WTC11 (cell line): Measurements from ENCODE around the gene AKAP13. TPM values are rescaled to one million over a fixed set of nuclear protein-coding genes. Genes with fewer than 3 reads are reported as not detected.
A peak's percentile ranks its signal among the peaks of the same experiment; 100 is the strongest.
"Not testable (repeated sequence)": the region's sequence is repeated elsewhere in the genome, so short reads cannot be mapped to it uniquely, and the experiment has no call there.

Source experiments
- ATAC-seq: fragments of 200-7000 bp; cut with Tn5 transposase; 2 replicates; pipeline ENCODE4 v1.10.0; 2021; ENCODE audit warnings: mild to moderate bottlenecking, moderate library complexity
- CTCF ChIA-PET: fragments of 300-600 bp; sonication (Branson Sonifier 250); formaldehyde crosslinking; loops from one replicate; lab custom pipeline; 2021; ENCODE audit warnings: antibody characterized with exemption; lab: Charles Lee
- POLR2A ChIA-PET: fragments of 350-600 bp; sonication (Branson Sonifier 250); formaldehyde crosslinking; loops from one replicate; lab custom pipeline; 2021; ENCODE audit warnings: antibody characterized with exemption; lab: Charles Lee
- DNase-seq: peaks from one replicate; pipeline ENCODE4 v3.0.0; 2021; ENCODE audit warnings: low spot score
- H3K27ac Mint-ChIP-seq: 2 replicates; pipeline ENCODE4 v1.8.0; 2021; ENCODE audit warnings: mixed read lengths
- H3K27me3 Mint-ChIP-seq: 2 replicates; pipeline ENCODE4 v1.8.0; 2021; ENCODE audit warnings: low read depth, mild to moderate bottlenecking, moderate library complexity, mixed read lengths
- H3K36me3 Mint-ChIP-seq: 2 replicates; pipeline ENCODE4 v1.8.0; 2021; ENCODE audit warnings: mixed read lengths
- H3K4me1 Mint-ChIP-seq: 2 replicates; pipeline ENCODE4 v1.8.0; 2022; ENCODE audit warnings: mixed read lengths
- H3K4me3 Mint-ChIP-seq: 2 replicates; pipeline ENCODE4 v1.8.0; 2021; ENCODE audit warnings: mild to moderate bottlenecking, moderate library complexity, mixed read lengths
- H3K9me3 Mint-ChIP-seq: 2 replicates; pipeline ENCODE4 v1.8.0; 2021; ENCODE audit warnings: mixed read lengths
- total RNA-seq: library from RNA; stranded (reverse); gene quantifications from 3 replicates; pipeline ENCODE4 v1.2.3, GENCODE V29; 2021

The AKAP13 gene
- total RNA-seq, 1 experiment from 2014 or later = 50.3 TPM

DNA sequence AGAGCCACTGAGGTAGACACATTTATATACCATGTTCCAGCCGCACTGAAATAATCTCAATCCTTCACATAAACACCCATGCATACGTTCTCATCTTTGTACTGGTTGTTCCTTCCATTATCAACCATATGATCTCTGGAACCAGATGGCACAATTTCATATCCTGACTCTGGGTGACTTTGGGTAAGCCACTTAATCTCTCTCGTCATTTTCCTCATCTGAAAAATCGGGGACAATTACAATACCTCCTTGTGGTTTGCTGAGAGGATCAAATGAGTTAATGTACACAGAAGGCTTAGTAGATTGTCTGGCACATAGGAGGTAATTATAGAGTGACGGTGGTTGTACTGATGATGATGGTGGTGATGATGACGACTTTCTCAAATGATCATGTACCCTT lies 38.2 kb upstream of the AKAP13 start:
- ATAC-seq, H3K27ac Mint-ChIP-seq, H3K27me3 Mint-ChIP-seq, H3K4me1 Mint-ChIP-seq, H3K36me3 Mint-ChIP-seq, CTCF ChIA-PET, POLR2A ChIA-PET, DNase-seq, H3K9me3 Mint-ChIP-seq, H3K4me3 Mint-ChIP-seq: not testable (repeated sequence)

DNA sequence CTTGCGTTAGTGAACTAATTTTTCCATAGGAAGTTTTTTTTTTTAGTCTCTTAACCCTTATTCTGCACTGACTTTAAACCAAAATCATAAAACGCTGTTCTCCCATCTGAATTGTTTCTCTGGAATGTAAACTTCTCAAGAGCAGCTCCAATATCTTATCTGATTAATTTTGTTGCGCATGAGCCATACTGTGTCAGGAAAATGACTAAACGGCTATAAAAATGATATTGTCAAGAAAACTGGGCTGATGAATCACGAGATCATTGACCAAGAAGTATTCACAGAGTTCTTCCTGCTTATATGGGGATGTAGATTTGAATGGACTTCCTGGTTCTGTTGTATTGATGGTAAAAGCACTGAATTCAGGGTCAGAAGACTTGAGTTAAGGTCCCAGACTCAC lies 37.0 kb upstream of the AKAP13 start:
- H3K27me3 Mint-ChIP-seq, H3K36me3 Mint-ChIP-seq, H3K9me3 Mint-ChIP-seq, H3K4me1 Mint-ChIP-seq, ATAC-seq, H3K27ac Mint-ChIP-seq, POLR2A ChIA-PET, H3K4me3 Mint-ChIP-seq, CTCF ChIA-PET, DNase-seq: not testable (repeated sequence)

DNA sequence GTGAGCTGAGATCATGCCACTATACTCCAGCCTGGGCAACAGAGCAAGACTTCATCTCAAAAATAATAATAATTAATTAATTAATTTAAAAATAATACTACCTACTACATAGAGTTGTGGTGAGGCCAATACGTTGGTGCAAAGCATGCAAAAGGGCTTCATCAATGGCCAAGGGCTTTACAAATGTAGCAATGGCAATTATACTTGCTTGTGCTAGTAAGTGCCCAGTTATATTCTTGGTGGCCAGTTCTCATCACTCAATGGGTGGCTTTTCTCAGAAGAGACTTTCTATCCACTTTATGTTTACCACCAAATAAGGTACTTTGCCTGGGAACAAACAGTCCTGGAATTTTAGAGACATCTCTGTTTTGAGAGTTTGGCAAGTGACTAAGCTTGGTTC lies 36.2 kb upstream of the AKAP13 start:
- H3K27me3 Mint-ChIP-seq, H3K4me3 Mint-ChIP-seq, H3K9me3 Mint-ChIP-seq, H3K36me3 Mint-ChIP-seq, DNase-seq, CTCF ChIA-PET, ATAC-seq, H3K4me1 Mint-ChIP-seq, H3K27ac Mint-ChIP-seq, POLR2A ChIA-PET: not testable (repeated sequence)

DNA sequence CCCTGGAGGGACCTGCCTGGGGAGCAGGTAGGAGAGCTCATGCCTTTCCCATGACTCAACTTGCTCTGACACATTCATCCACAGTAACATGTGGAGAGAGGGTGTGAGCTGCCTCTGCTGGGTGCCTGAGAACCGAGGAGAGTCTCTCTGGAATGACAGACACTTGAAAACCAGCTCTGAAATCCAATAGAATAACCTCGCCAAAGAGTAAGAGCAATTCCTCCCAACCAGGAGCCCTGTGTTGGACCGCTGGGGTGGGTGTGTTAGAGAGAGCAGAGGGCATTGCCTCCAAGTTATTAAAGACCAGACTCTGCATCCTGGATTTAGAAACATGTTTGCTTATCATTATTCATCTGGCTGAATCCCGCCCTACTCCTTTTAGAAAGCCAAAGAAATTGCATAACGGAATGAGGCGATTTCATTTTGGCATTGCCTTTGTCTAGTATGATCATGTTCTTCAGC lies 35.7 kb upstream of the AKAP13 start:
- DNase-seq, H3K4me3 Mint-ChIP-seq, H3K27ac Mint-ChIP-seq, H3K36me3 Mint-ChIP-seq, POLR2A ChIA-PET, H3K27me3 Mint-ChIP-seq, ATAC-seq, H3K9me3 Mint-ChIP-seq, H3K4me1 Mint-ChIP-seq, CTCF ChIA-PET: not testable (repeated sequence)

GRCh38 chr15:85345196-85345918 lies 35.0 kb upstream of the AKAP13 start:
- H3K27ac Mint-ChIP-seq, H3K36me3 Mint-ChIP-seq, POLR2A ChIA-PET, DNase-seq, H3K4me3 Mint-ChIP-seq, H3K27me3 Mint-ChIP-seq, H3K9me3 Mint-ChIP-seq, H3K4me1 Mint-ChIP-seq, CTCF ChIA-PET, ATAC-seq: not testable (repeated sequence)

DNA sequence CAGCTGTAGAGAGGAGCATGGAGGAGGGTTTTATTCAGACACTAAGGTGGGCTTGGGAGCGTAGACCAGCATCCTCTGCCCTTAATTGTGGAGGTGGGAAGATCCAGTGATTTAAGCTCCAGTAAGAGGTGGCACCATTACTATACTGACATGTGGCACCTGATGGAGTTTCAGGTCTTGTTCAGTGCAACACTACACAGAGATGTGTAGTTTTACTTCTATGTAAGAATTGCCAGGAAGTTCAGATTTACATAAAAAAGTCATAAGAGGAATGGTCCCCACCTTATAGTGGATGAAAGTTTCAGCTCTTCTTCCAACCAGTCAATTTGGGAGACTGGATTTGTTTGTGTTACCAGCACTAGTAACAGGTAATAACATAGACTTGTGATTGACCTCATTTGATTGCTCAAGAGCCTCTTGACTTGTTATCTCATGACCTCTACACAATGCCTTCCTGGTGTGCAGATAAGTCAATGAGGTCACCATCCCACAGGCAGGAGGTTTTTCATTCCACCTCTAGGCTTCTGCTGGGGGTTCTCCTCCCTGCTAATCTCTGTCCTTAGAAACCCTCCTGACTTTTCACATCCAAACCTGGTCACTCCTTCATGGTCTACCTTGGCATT lies 33.8 kb upstream of the AKAP13 start:
- ATAC-seq, H3K36me3 Mint-ChIP-seq, H3K27ac Mint-ChIP-seq, H3K4me1 Mint-ChIP-seq, DNase-seq, POLR2A ChIA-PET, H3K9me3 Mint-ChIP-seq, CTCF ChIA-PET, H3K27me3 Mint-ChIP-seq, H3K4me3 Mint-ChIP-seq: not testable (repeated sequence)

DNA sequence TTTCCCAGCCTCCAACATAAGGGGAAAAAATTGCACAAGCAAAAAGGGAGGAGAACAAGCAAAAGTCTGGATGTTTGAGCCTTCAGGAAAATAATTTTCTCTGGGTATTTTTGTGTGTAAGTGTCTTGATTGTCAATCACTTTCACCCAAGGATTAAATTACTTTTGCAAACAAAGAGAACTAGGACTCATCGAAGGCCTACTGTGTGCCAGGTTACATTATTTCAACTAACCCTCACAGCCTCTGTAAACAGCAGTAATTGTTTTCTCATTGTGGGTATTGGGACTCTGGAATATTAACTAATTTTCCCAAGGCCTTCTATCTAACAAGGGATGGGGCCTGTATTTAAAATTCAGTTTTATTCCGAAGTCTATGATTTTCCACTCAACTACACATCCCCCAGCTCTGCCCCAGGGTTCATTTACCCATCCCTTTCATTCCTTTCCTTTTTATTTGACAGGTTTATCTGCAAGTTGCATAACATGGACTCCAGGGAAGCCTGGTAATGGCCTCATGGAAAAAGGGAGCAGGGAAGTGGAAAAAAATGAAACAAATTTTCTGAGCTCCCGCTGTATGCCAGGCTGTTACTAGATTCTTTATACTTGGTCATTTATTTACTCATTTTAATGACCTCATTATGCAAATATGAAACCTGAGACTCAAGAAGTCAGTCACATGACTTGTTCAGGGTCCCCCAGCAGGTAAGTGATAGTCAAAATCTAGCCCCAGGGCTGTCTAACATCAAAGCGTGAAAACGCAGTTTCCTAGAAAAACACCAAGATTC lies 32.9 kb upstream of the AKAP13 start:
- H3K27ac Mint-ChIP-seq, H3K27me3 Mint-ChIP-seq, H3K4me1 Mint-ChIP-seq, CTCF ChIA-PET, H3K4me3 Mint-ChIP-seq, H3K9me3 Mint-ChIP-seq, DNase-seq, POLR2A ChIA-PET, ATAC-seq, H3K36me3 Mint-ChIP-seq: not testable (repeated sequence)

DNA sequence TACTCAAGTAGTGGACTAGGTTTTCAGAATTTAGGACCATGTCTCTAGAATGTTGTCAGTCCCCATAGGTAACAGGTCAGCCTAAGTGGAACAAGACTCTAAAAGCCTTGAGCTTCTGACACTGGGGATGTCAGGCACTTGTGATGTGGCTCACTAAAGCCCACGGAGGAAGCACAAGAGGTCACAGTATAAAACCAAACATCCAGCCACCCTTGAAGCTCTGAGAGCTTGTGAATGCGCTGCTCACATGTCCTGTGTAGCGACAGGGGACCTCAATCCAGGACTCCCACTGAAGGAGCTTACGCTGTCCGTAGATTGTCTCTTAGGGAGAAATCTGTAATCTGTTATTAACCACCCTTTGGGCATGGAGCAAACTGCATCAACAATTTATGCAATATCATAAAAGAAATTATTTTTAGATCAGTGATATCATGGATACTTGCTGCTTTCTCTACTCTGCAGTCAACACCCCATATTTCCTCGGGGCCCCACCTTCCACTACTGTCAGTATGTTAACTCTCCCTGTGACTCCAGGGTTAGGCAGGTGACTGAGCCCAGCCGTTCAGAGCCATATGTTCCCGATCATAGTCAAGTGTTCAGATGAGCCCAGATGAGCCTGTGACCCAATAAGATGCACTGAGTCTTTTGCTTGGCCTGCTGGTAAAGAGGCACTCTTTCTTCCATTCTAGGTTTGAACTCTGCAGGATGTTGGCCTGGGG lies 32.2 kb upstream of the AKAP13 start:
- H3K4me3 Mint-ChIP-seq, POLR2A ChIA-PET, H3K4me1 Mint-ChIP-seq, DNase-seq, H3K9me3 Mint-ChIP-seq, H3K27me3 Mint-ChIP-seq, CTCF ChIA-PET, ATAC-seq, H3K36me3 Mint-ChIP-seq: not testable (repeated sequence)
- peak overlapping the region; percentile 17; the same call in 1 of the 2 replicates for H3K27ac Mint-ChIP-seq
